ENCODE data around the gene MIX23.

DNA sequence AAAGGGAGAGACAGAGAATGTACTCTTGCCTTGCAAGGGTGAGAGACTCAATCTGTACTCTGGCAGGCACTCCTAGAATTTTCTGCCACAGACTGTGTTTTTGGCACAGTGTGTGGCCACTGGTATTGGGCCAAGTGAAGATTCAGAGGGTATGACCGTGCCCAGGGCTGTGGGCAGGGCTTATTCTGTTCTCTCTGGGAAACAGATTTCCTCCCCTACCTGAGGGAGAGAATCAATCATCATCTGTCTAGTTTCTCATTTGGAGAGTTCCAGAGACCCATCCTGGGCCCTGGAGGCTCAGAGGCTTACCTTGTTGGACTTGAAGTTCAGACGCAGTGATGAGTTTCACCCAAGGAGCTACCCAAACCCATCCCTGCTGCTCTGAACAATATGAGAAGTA is 29.8 kb downstream of the MIX23 start:
- TF ChIP-seq, protein P1, sequence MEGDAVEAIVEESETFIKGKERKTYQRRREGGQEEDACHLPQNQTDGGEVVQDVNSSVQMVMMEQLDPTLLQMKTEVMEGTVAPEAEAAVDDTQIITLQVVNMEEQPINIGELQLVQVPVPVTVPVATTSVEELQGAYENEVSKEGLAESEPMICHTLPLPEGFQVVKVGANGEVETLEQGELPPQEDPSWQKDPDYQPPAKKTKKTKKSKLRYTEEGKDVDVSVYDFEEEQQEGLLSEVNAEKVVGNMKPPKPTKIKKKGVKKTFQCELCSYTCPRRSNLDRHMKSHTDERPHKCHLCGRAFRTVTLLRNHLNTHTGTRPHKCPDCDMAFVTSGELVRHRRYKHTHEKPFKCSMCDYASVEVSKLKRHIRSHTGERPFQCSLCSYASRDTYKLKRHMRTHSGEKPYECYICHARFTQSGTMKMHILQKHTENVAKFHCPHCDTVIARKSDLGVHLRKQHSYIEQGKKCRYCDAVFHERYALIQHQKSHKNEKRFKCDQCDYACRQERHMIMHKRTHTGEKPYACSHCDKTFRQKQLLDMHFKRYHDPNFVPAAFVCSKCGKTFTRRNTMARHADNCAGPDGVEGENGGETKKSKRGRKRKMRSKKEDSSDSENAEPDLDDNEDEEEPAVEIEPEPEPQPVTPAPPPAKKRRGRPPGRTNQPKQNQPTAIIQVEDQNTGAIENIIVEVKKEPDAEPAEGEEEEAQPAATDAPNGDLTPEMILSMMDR (IDR thresholded peaks at IDR 0.05; ENCODE audit: insufficient read depth, low read depth, low read length), result no peak
- no peak for TF ChIP-seq EZH2 (IDR thresholded peaks at IDR 0.05; ENCODE audit: insufficient read depth, low read length)
